GM12878 (cell line): ENCODE measurements around the gene CLEC16A. TPM values are rescaled to one million over a fixed set of nuclear protein-coding genes. Genes with fewer than 3 reads are reported as not detected.

Experiments used
- ATAC-seq: fragments of 200-7000 bp; cut with Tn5 transposase; 3 replicates; pipeline ENCODE4 v1.9.1; 2020; ENCODE audit warnings: mild to moderate bottlenecking, moderate library complexity
- BruUV-seq: library from RNA; stranded (reverse); fragments of 400-500 nt; replicated peaks from 2 replicates; lab custom pipeline; 2021; lab: Mats Ljungman, UMichigan
- CTCF ChIA-PET: fragments of 300-600 bp; sonication (Branson Sonifier 250); formaldehyde crosslinking; extraction: SDS; loops from one replicate; lab custom pipeline; 2021; ENCODE audit warnings: inconsistent platforms; lab: Yijun Ruan, JAX
- POLR2A ChIA-PET: fragments of 350-600 bp; formaldehyde crosslinking; extraction: SDS; loops from one replicate; lab custom pipeline; 2021; ENCODE audit warnings: inconsistent platforms; lab: Charles Lee
- RAD21 ChIA-PET: fragments of 300-600 bp; sonication (Branson Sonifier 250); formaldehyde crosslinking; loops from one replicate; lab custom pipeline; 2023; ENCODE audit warnings: antibody characterized with exemption; ENCODE audit not compliant: unreplicated experiment; lab: Charles Lee
- SMC1A ChIA-PET: fragments of 300-600 bp; sonication (Branson Sonifier 250); formaldehyde crosslinking; loops from one replicate; lab custom pipeline; 2023; ENCODE audit not compliant: unreplicated experiment, uncharacterized antibody; lab: Charles Lee
- DNase-seq: peaks from one replicate; pipeline ENCODE4 v3.0.0-alpha.2; 2011; ENCODE audit warnings: low read depth, low spot score
- FAIRE-seq: peaks from 3 replicates; lab custom pipeline; 2011; peaks lifted over from hg19 to GRCh38; lab: Jason Lieb, UNC
- H2AFZ ChIP-seq: 2 replicates; pipeline ENCODE4 v1.6.0; 2011; ENCODE audit warnings: low read depth, low read length, control low read depth; ENCODE audit not compliant: control insufficient read depth
- H3K27ac ChIP-seq: 2 replicates; pipeline ENCODE4 v1.5.1; 2011; ENCODE audit warnings: control low read depth; ENCODE audit not compliant: control insufficient read depth, insufficient read depth
- H3K27me3 ChIP-seq, 2 experiments: replicated peaks in 1 of 2; 2 replicates each; pipeline versions ENCODE4 v1.6.0 to v1.6.1; 2011; ENCODE audit warnings: low read length in 1 of 2; ENCODE audit not compliant: control insufficient read depth in 2 of 2, insufficient read depth in 2 of 2
- H3K36me3 ChIP-seq, 2 experiments: 2 replicates each; pipeline ENCODE4 v1.5.1; 2011; ENCODE audit warnings: low read length in 1 of 2; ENCODE audit not compliant: control insufficient read depth in 2 of 2, insufficient read depth in 2 of 2
- H3K4me1 ChIP-seq: 2 replicates; pipeline ENCODE4 v1.6.1; 2011; ENCODE audit warnings: mild to moderate bottlenecking, low read length, moderate library complexity, mixed read lengths; ENCODE audit not compliant: control insufficient read depth, insufficient read depth
- H3K4me2 ChIP-seq: 2 replicates; pipeline ENCODE4 v1.6.0; 2011; ENCODE audit warnings: control low read depth; ENCODE audit not compliant: control insufficient read depth, insufficient read depth
- H3K4me3 ChIP-seq: fragments of 200-600 bp; sonication (generic); 2 replicates; pipeline ENCODE4 v1.5.1; 2016
- H3K79me2 ChIP-seq: 2 replicates; pipeline ENCODE4 v1.6.0; 2011; ENCODE audit warnings: low read length; ENCODE audit not compliant: control insufficient read depth, insufficient read depth
- H3K9ac ChIP-seq: 2 replicates; pipeline ENCODE4 v1.8.0; 2011; ENCODE audit warnings: low read length, control low read depth, mixed read lengths; ENCODE audit not compliant: control insufficient read depth, insufficient read depth
- H3K9me3 ChIP-seq: replicated peaks from 3 replicates; pipeline ENCODE4 v1.5.1; 2011; ENCODE audit warnings: mild to moderate bottlenecking, low read length; ENCODE audit not compliant: control insufficient read depth, insufficient read depth
- H4K20me1 ChIP-seq: 2 replicates; pipeline ENCODE4 v1.6.0; 2011; ENCODE audit not compliant: control insufficient read depth, insufficient read depth
- E2F8 ChIP-seq: fragments of 450-650 bp; IDR thresholded peaks from 2 replicates; pipeline ENCODE4 v1.6.1; 2018; ENCODE audit warnings: mild to moderate bottlenecking, low read depth, moderate library complexity; ENCODE audit not compliant: partially characterized antibody
- HDAC6 ChIP-seq: fragments of 200-600 bp; sonication (generic); IDR thresholded peaks from one replicate; pipeline ENCODE4 v1.8.0; 2017; ENCODE audit warnings: antibody characterized with exemption; ENCODE audit not compliant: unreplicated experiment
- IKZF2 ChIP-seq, 2 experiments: fragments of 450-650 bp; IDR thresholded peaks; 2 replicates each; pipeline ENCODE4 v1.6.1; 2017; ENCODE audit warnings: mild to moderate bottlenecking in 2 of 2, moderate library complexity in 2 of 2
- MAX ChIP-seq: IDR thresholded peaks from 2 replicates; pipeline ENCODE4 v1.6.1; 2012; ENCODE audit warnings: low read depth, low read length, improper control_type of control experiment
- MLLT1 ChIP-seq: fragments of 450-650 bp; IDR thresholded peaks from 2 replicates; pipeline ENCODE4 v1.6.1; 2016; ENCODE audit warnings: mild to moderate bottlenecking
- PRDM15 ChIP-seq: fragments of 450-650 bp; formaldehyde crosslinking; IDR thresholded peaks from 2 replicates; pipeline ENCODE4 v1.4.0; 2020; ENCODE audit warnings: mild to moderate bottlenecking, moderate library complexity
- SP1 ChIP-seq: IDR thresholded peaks from one replicate; pipeline ENCODE4 v1.6.1; 2011; ENCODE audit warnings: low read depth, low read length
- SUPT20H ChIP-seq: IDR thresholded peaks from 2 replicates; pipeline ENCODE4 v1.6.1; 2011; ENCODE audit warnings: low read depth, mild to moderate bottlenecking, low read length, moderate library complexity, borderline replicate concordance; ENCODE audit not compliant: control insufficient read depth
- TBL1XR1 ChIP-seq: IDR thresholded peaks from 2 replicates; pipeline ENCODE4 v1.6.1; 2012; ENCODE audit warnings: low read depth, low read length, improper control_type of control experiment
- TCF3 ChIP-seq: IDR thresholded peaks from 2 replicates; pipeline ENCODE4 v1.6.1; 2012; ENCODE audit warnings: low read depth, mild to moderate bottlenecking, low read length, borderline replicate concordance; ENCODE audit not compliant: insufficient read depth
- ZBTB40 ChIP-seq: fragments of 450-650 bp; IDR thresholded peaks from 2 replicates; pipeline ENCODE4 v1.6.1; 2016; ENCODE audit warnings: mild to moderate bottlenecking, moderate library complexity, borderline replicate concordance
- WGBS: methylation state at CpG from one replicate; pipeline ENCODE4 v1.1.6; 2016; ENCODE audit warnings: low lambda C conversion rate; ENCODE audit not compliant: insufficient replicate concordance, insufficient coverage; ENCODE audit errors: missing lambda C conversion rate; 5-methylcytosine and 5-hydroxymethylcytosine counted together
- in situ Hi-C: fragments of 300-500 bp; cut with MboI; formaldehyde crosslinking; loops from 9 replicates; pipeline ENCODE4 v1.14.3; 2018; ENCODE audit warnings: mixed read lengths
- intact Hi-C: fragments of 100-400 bp; cut with micrococcal nuclease; formaldehyde crosslinking; loops from one replicate; pipeline ENCODE4 v1.14.2; 2022; ENCODE audit not compliant: unreplicated experiment
- polyA plus RNA-seq, 11 experiments: library from polyadenylated mRNA; depleted of rRNA in 4 of 11; unstranded in 6 of 11; stranded (reverse) in 5 of 11; fragments of >200 nt; fragmentation: Nextera tagmentation in 4 of 11; fragmentation: Illumina TruSeq in 1 of 11; extraction: Ambion mirVana in 4 of 11; extraction: Trizol in 1 of 11; gene quantifications; 1 replicate in 1 of 11; 2 replicates in 10 of 11; pipeline versions ENCODE4 v1.2.1 to v1.2.3, GENCODE V29; 2011 to 2016; ENCODE audit warnings: inconsistent platforms in 2 of 11, missing spikeins in 2 of 11, low read depth in 1 of 11
- total RNA-seq, 4 experiments: library from RNA; depleted of rRNA in 3 of 4; stranded (reverse); fragments of >200 nt in 3 of 4; fragmentation: Illumina TruSeq in 1 of 4; extraction: Trizol in 1 of 4; gene quantifications; 2 replicates each; pipeline versions ENCODE4 v1.2.1 to v1.2.3, GENCODE V29; 2013 to 2021

Gene CLEC16A
- total and polyA plus RNA-seq, 10 of the 15 experiments (the other 5 are each of a cell fraction or from before 2014, with no cell fraction given), result 1.5 to 28.8 (median 19.2) TPM

- no peak for FAIRE-seq
- TF ChIP-seq MAX (no peak), SUPT20H (no peak), MLLT1 (no peak), IKZF2 (IDR thresholded peaks at IDR 0.05) (no peak), SP1 (no peak), HDAC6 (no peak), TCF3 (no peak), TBL1XR1 (no peak), E2F8 (no peak), ZBTB40 (no peak), PRDM15 (no peak)
Measured at GRCh38 chr16:11032922-11033291, 88.5 kb downstream of the CLEC16A start.

More at GRCh38 chr16:11032922-11033291, 88.5 kb downstream of the CLEC16A start:
- peaks cover 12 to 26% of the 10 kb centered on the region in 2 experiments; a peak in 3 of 4 replicates for H3K36me3 ChIP-seq
- in situ Hi-C loops (no loop called here), intact Hi-C loops (no loop called here)
- no peak overlapping the region for H3K4me2 ChIP-seq
- H3K4me1 ChIP-seq, result no peaks in the 10 kb centered on the region
- H3K9ac ChIP-seq, result no peak overlapping the region
- no peak overlapping the region for H3K4me3 ChIP-seq
- BruUV-seq, result no TSS peak
- no peaks in the 10 kb centered on the region for H3K79me2 ChIP-seq
- no peak overlapping the region for H2AFZ ChIP-seq
- DNase-seq, result no peak
- POLR2A ChIA-PET, result no interaction called here
- RAD21 ChIA-PET, result no interaction called here
- SMC1A ChIA-PET, result no interaction called here
- no peaks in the 10 kb centered on the region; the same call in 1 of the 3 replicates for H3K9me3 ChIP-seq
- WGBS, result 89% methylated on average over 7 of the region's 7 CpGs
- H4K20me1 ChIP-seq, result no peaks in the 10 kb centered on the region
- no peak for ATAC-seq
- H3K27ac ChIP-seq, result no peak overlapping the region
- no peaks in the 10 kb centered on the region for H3K27me3 ChIP-seq
- CTCF ChIA-PET, result interaction anchor here (1.3 kb wide), 1 partner anchor 223 kb away, joined by 3 read pairs; the partner anchor contains the start of gene SOCS1
